ENCODE measurements around the gene SPEN. TPM values are rescaled to one million over a fixed set of nuclear protein-coding genes. Genes with fewer than 3 reads are reported as not detected.
"Not testable (repeated sequence)": the region's sequence is repeated elsewhere in the genome, so short reads cannot be mapped to it uniquely, and the experiment has no call there.

The SPEN gene
- total RNA-seq, 1 donor from 2014 or later = 20.5 TPM

DNA sequence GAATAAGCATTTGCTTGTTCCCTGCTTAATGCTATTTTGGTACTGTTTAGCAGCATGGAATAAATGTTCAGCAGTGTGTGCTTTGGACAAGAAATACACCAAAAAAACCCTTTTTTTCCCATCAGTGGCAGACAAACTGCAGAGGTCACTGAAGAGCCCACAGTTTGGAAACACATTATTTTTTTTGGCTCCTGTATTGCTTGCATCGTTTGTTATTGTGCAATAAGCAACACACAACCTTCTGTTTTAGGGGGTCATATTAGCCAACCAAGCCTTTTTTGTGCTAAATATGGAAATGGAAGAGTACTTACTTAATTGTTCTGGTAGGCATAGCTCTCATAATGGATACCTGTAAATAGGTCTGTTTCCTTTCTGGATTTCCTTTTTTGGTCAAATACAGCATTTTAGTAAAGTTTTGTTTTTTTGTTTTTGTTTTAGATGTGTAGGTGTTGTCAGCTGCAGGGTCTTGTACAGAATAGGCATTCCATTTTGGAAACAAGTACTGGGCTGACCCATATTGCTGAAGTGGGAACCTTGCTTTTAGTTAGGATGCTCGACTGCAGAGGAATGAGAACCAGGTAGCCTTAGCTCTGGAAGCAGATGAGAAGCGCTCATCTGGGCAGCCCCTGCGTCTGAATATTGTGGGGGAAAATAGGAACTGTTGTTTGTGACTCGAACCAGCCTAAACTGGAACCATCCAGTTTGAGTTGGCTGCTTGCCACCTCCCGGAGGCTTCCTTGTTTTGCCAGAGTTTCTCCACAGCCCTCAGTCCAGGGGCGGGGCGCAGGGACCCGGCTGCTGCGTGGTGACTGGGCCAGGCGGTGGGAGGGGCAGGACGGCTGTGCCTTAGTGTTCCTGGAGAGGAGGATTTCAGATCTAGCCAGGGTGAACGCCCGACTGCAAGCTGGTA, 38.4 kb downstream of the SPEN start:
- intact Hi-C loops (cut with micrococcal nuclease) = no loop called here
- DNase-seq (peak; percentile 98), ATAC-seq (peak; percentile 98)

- DNase-seq (no peak), ATAC-seq (no peak)
- intact Hi-C loops (cut with micrococcal nuclease) = no loop called here
These were observed 39.2 kb downstream of the SPEN start for GRCh38 chr1:15886611-15887167.

DNA sequence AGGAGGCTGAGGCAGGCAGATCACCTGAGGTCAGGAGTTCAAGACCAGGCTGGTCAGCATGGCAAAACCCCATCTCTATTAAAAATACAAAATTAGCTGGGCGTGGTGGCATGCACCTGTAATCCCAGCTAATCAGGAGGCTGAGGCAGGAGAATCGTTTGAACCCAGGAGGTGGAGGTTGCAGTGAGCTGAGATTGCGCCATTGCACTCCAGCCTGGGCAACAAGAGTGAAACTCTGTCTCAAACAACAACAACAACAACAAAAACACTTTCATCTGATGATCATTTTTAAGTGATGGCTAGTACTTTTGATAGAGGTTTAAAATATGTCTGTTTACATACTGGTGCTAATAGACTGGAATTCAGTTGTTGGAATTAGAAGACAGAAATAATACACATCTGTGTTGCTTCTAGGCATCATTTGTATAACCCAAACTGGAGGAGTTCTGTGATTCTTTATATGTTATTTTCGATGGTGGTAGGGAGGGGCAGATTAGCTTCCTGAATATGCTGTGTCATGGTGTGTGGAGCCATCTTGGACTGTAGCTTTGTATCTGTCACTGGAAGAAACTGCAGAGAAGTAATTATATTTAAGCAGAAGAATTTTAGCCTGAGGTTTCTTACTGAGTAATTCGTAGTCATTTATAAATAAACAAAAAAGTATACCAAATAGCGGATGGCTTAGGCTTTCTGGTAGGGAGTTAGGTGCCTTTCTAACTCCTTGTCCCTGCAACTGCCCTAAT, 45.5 kb downstream of the SPEN start:
- peak; percentile 39 for ATAC-seq
- intact Hi-C loops (cut with micrococcal nuclease); DNase-seq: not testable (repeated sequence)

DNA sequence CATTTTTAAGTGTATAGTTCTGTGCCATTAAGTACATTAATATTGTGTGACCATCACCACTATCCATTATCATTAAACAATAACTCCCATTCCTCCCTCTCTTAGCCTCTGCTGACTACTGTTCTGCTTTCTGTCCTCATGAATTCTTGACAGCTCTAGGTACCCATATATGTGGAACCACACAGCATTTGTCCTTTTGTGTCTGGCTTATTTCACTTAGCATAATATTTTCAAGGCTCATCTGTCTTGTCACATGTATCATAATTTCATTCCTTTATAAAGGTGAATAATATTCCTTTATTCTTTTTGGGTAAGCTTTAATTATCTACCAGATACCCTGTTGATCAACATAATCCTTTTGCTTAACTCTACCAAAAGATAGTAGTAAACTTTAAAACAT, 47.7 kb downstream of the SPEN start:
- DNase-seq (no peak), ATAC-seq (no peak)
- intact Hi-C loops (cut with micrococcal nuclease) = no loop called here

- intact Hi-C loops (cut with micrococcal nuclease); ATAC-seq; DNase-seq: not testable (repeated sequence)
These were observed 49.5 kb downstream of the SPEN start for GRCh38 chr1:15896841-15897610.

- ATAC-seq (no peak), DNase-seq (no peak)
- intact Hi-C loops (cut with micrococcal nuclease) = no loop called here
These were observed 51.8 kb downstream of the SPEN start for GRCh38 chr1:15899266-15899665.

- no peak for DNase-seq
- ATAC-seq = no peak
- intact Hi-C loops (cut with micrococcal nuclease) = loop anchor here (10.0 kb wide), 1 partner anchor 66 kb away; no protein-coding TSS in a partner anchor
These were observed 53.3 kb downstream of the SPEN start for GRCh38 chr1:15900662-15901279.

DNA sequence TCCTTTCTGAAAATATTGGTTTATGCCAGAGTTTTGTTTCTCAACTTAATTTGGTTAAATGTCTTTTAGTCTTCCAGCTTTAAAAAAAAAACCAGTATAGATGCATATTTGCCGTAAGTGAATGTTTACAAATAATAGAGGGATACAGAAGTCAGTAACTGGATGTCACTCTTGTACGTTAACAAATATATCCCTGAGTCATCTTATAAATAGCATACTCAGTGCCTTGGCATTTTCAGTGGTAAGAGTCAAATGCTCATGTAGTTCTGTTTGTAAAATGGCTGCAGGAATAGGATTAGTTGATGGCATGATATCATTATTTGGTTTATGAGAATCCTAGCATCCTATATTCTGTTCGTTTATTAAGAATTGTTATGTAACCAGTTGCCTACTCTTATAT, 55.4 kb downstream of the SPEN start:
- intact Hi-C loops (cut with micrococcal nuclease) = loop anchor here (10.0 kb wide), 1 partner anchor 68 kb away; no protein-coding TSS in a partner anchor
- ATAC-seq (peak; percentile 65), DNase-seq (no peak)

DNA sequence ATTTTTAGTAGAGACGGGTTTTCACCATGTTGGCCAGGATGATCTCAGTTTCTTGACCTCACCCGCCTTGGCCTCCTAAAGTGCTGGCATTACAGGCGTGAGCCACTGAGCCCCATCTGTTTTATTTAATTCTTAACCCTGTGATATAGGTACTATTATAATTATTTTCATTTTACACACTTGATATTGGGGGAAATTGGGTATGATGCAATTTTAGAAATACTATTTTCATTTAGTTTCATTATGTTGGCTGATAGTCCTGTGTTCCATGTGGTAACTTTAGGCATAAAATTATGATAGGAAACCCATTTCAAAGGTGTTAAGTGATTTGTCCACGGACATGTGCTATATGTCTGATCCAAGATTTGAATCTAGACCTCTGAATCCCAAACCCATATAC, 61.1 kb downstream of the SPEN start:
- intact Hi-C loops (cut with micrococcal nuclease) = loop anchor here (10.0 kb wide), 1 partner anchor 74 kb away; no protein-coding TSS in a partner anchor
- DNase-seq (no peak), ATAC-seq (no peak)

DNA sequence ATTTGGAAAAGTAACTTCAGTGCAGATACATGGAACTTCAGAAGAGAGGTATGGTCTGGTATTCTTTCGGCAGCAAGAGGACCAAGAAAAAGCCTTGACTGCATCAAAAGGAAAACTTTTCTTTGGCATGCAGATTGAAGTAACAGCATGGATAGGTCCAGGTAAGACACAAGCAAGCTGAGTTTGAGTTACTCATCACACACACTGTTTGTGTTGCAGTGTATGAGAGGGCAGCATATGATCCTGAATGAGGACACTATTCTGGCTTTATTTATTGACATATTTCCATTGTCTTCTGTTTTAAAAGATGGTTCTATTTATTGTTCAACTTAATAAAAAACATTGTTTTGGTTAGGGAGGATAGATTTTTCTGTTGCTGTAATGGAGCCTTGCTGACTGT, 63.6 kb downstream of the SPEN start:
- intact Hi-C loops (cut with micrococcal nuclease) = no loop called here
- ATAC-seq = no peak

GRCh38 chr1:15911927-15912326, 64.4 kb downstream of the SPEN start:
- ATAC-seq (no peak), DNase-seq (no peak)
- intact Hi-C loops (cut with micrococcal nuclease) = no loop called here

More for the DNA sequence above, 63.6 kb downstream of the SPEN start:
- DNase-seq = no peak

- ATAC-seq; intact Hi-C loops (cut with micrococcal nuclease); DNase-seq: not testable (repeated sequence)
These were observed 66.1 kb downstream of the SPEN start for GRCh38 chr1:15913607-15914006.

DNA sequence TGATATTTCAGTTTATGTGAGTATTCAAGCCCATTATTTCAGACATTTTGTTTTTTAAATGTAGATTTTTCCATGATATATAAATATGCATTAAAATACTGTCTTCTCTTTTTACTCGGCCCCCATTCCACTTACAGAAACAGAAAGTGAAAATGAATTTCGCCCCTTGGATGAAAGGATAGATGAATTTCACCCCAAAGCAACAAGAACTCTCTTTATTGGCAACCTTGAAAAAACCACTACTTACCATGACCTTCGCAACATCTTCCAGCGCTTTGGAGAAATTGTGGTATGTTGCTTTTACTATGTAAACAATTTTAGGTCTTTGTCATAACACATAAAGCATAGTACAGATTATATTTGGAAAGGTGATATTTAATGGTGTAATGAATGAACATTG, 68.5 kb downstream of the SPEN start:
- ATAC-seq (no peak), DNase-seq (no peak)
- intact Hi-C loops (cut with micrococcal nuclease) = no loop called here

GRCh38 chr1:15916417-15916816, 68.9 kb downstream of the SPEN start:
- ATAC-seq = no peak
- intact Hi-C loops (cut with micrococcal nuclease) = no loop called here
- no peak for DNase-seq

GRCh38 chr1:15916916-15917315, 69.4 kb downstream of the SPEN start:
- intact Hi-C loops (cut with micrococcal nuclease) = no loop called here
- ATAC-seq = peak; percentile 43
- no peak for DNase-seq

GRCh38 chr1:15918962-15919715, 71.6 kb downstream of the SPEN start:
- DNase-seq (no peak), ATAC-seq (no peak)
- intact Hi-C loops (cut with micrococcal nuclease) = no loop called here

DNA sequence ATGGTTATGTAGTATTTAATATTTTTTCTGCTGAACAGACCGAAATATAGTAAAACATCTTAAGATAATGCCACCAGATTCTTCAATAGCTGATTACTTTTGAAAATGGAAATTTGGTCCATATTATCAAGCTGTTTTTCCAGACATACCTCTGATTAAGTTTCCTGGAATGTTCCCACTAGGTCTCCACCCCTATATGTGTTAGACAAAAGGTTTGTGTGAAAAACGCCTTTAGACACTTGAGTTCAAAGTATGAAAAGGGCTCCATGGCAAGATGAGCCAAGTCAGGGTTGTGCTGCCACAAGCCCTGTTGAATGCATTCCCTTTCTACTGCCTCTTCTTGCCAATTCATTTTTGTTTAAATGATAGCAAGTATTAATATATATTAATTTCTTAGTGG, 75.7 kb downstream of the SPEN start:
- no peak for ATAC-seq
- no peak for DNase-seq
- intact Hi-C loops (cut with micrococcal nuclease) = no loop called here

DNA sequence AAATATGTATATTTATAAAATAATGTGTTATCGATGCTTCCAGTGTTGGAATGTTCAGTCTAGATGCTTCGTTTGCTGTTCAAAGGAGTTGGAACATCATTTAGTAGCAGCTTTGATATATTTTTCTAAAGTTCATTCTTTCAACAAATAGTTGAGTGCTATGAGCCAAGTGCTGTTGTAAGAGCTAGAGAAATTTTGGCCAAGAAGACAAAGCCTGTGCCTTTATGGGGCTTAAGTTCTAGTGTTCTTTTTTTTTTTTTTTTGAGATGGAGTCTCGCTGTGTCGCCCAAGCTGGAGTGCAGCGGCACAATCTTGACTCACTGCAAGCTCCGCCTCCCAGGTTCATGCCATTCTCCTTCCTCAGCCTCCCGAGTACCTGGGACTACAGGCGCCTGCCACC, 78.9 kb downstream of the SPEN start:
- ATAC-seq; DNase-seq; intact Hi-C loops (cut with micrococcal nuclease): not testable (repeated sequence)

All from left ventricle myocardium superior (tissue), 1 donor.